ENCODE data around the gene C16orf96.
A peak's percentile ranks its signal among the peaks of the same experiment; 100 is the strongest.

C16orf96 gene

DNA sequence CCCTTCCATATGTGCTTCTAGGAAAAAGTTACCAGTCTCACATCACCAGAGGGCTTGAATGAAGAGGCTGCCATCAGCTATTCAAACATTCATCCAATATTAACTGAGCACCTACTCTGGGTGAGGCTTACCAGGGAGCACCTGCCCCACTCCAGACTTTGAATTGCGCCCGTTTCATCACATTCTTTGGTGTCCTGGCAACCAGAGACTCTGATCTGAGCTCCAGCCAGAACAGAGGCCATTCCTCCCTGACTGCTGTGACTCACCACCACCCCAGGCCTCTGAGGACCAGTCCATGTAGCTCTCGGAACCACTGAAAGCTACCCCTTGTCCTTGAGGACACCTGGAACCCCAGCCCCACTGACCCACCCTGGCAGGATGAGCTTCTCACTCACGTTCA lies at the start of gene C16orf96:
Gene C16orf96 (plus strand): TSS at position 229 of the 400 bp plus-strand sequence. CDS start 150 bp downstream, at position 379.
- Mint-ChIP-seq H3K36me3 (ENCODE audit: low read depth) (no peaks in the 10 kb centered on the region), H3K27ac (no peak within 1 kb of the TSS), H3K4me1 (peaks cover 9% of the 10 kb centered on the region), H3K4me3 (no peak within 1 kb of the TSS), H3K9me3 (no peaks in the 10 kb centered on the region), H3K27me3 (ENCODE audit: low read depth) (peaks cover 9% of the 10 kb centered on the region)
- TF ChIP-seq, protein P1, sequence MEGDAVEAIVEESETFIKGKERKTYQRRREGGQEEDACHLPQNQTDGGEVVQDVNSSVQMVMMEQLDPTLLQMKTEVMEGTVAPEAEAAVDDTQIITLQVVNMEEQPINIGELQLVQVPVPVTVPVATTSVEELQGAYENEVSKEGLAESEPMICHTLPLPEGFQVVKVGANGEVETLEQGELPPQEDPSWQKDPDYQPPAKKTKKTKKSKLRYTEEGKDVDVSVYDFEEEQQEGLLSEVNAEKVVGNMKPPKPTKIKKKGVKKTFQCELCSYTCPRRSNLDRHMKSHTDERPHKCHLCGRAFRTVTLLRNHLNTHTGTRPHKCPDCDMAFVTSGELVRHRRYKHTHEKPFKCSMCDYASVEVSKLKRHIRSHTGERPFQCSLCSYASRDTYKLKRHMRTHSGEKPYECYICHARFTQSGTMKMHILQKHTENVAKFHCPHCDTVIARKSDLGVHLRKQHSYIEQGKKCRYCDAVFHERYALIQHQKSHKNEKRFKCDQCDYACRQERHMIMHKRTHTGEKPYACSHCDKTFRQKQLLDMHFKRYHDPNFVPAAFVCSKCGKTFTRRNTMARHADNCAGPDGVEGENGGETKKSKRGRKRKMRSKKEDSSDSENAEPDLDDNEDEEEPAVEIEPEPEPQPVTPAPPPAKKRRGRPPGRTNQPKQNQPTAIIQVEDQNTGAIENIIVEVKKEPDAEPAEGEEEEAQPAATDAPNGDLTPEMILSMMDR (IDR thresholded peaks at IDR 0.05; ENCODE audit: unreplicated experiment in 3 of 3): no peak

DNA sequence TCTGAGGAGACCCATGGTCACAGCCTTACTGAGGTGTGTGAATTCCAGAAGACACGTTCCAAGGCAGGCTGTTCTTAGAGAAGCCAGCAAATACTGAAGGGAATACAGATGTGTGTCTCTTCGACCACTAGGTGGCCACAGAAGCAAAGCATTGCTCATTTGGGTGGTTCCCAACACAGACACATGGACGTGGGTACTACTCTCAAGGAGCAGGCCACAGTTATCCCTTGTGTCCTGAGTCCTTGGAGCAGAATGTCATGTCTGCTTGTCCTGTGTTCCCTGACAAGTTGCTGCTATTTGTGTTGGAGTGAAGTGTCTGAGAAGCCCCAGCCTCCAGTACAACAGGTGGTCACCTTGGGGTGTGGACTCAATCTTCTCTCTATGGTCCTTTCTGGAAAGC lies 49.7 kb upstream of the C16orf96 start:
- H3K9me3 Mint-ChIP-seq: no peaks in the 10 kb centered on the region
- H3K27ac Mint-ChIP-seq: no peak overlapping the region
- H3K27me3 Mint-ChIP-seq (ENCODE audit: low read depth): no peaks in the 10 kb centered on the region
- H3K4me1 Mint-ChIP-seq: peaks cover 6% of the 10 kb centered on the region
- H3K4me3 Mint-ChIP-seq: no peak overlapping the region
- TF ChIP-seq, protein P1 (IDR thresholded peaks at IDR 0.05; ENCODE audit: unreplicated experiment in 3 of 3): peak; percentile 75 to 77 (median 76)
- H3K36me3 Mint-ChIP-seq (ENCODE audit: low read depth): peaks cover 22% of the 10 kb centered on the region

DNA sequence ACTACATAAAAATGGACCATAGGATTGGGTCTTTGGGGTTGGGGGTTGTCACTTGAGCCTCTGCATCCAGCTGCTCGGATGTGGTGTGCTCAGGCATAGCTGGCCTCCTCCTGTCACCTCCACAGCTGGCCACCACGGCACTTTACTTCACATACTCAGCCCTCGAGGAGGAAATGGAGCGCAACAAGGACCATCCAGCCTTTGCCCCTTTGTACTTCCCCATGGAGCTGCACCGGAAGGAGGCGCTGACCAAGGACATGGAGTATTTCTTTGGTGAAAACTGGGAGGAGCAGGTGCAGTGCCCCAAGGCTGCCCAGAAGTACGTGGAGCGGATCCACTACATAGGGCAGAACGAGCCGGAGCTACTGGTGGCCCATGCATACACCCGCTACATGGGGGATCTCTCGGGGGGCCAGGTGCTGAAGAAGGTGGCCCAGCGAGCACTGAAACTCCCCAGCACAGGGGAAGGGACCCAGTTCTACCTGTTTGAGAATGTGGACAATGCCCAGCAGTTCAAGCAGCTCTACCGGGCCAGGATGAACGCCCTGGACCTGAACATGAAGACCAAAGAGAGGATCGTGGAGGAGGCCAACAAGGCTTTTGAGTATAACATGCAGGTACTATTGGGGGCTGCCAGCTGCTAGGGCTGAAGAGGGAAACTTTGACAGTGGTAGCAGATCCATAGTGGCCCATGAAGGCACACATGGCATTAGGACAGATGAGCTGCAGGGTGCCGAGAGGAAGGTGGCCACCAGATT lies 48.4 kb upstream of the C16orf96 start:
- H3K36me3 Mint-ChIP-seq (ENCODE audit: low read depth): peaks cover 30% of the 10 kb centered on the region
- H3K27me3 Mint-ChIP-seq (ENCODE audit: low read depth): no peaks in the 10 kb centered on the region
- H3K9me3 Mint-ChIP-seq: no peaks in the 10 kb centered on the region
- no peak overlapping the region for H3K27ac Mint-ChIP-seq
- TF ChIP-seq, protein P1 (IDR thresholded peaks at IDR 0.05; ENCODE audit: unreplicated experiment in 3 of 3): no peak
- H3K4me1 Mint-ChIP-seq: peaks cover 8% of the 10 kb centered on the region
- no peak overlapping the region for H3K4me3 Mint-ChIP-seq

- peaks cover 30% of the 10 kb centered on the region for H3K36me3 Mint-ChIP-seq (ENCODE audit: low read depth)
- H3K4me3 Mint-ChIP-seq: no peak overlapping the region
- no peak overlapping the region for H3K27ac Mint-ChIP-seq
- peaks cover 8% of the 10 kb centered on the region for H3K4me1 Mint-ChIP-seq
- no peaks in the 10 kb centered on the region for H3K9me3 Mint-ChIP-seq
- no peaks in the 10 kb centered on the region for H3K27me3 Mint-ChIP-seq (ENCODE audit: low read depth)
- TF ChIP-seq, protein P1 (IDR thresholded peaks at IDR 0.05; ENCODE audit: unreplicated experiment in 3 of 3): no peak
Observed at GRCh38 chr16:4508806-4509205, 47.3 kb upstream of the C16orf96 start.

GRCh38 chr16:4509420-4509819 lies 46.7 kb upstream of the C16orf96 start:
- H3K27me3 Mint-ChIP-seq (ENCODE audit: low read depth): no peaks in the 10 kb centered on the region
- no peaks in the 10 kb centered on the region for H3K9me3 Mint-ChIP-seq
- no peak overlapping the region for H3K27ac Mint-ChIP-seq
- peaks cover 30% of the 10 kb centered on the region for H3K36me3 Mint-ChIP-seq (ENCODE audit: low read depth)
- TF ChIP-seq, protein P1 (IDR thresholded peaks at IDR 0.05; ENCODE audit: unreplicated experiment in 3 of 3): no peak
- peaks cover 8% of the 10 kb centered on the region for H3K4me1 Mint-ChIP-seq
- H3K4me3 Mint-ChIP-seq: no peak overlapping the region

DNA sequence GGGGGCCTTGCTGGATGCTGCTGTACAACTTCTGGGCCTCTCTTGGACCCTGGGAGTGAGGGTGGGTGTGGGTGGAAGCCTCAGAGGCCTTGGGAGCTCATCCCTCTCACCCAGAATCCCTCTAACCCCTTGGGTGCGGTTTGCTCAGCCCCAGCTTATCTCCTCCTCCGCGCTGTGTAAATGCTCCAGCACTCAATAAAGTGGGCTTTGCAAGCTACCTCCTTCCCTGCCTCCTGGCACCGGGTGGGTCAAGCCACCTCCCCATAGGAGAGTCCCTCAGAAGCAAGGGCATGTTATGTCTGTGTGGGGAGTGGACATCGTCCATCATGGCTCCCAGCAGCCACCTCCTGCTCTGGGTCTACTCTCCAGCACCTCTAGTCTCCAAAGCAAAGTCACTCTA lies 46.0 kb upstream of the C16orf96 start:
- Mint-ChIP-seq H3K27me3 (ENCODE audit: low read depth) (no peaks in the 10 kb centered on the region), H3K4me1 (peaks cover 8% of the 10 kb centered on the region), H3K27ac (no peak overlapping the region), H3K9me3 (no peaks in the 10 kb centered on the region), H3K4me3 (no peak overlapping the region), H3K36me3 (ENCODE audit: low read depth) (peaks cover 34% of the 10 kb centered on the region)
- TF ChIP-seq, protein P1 (IDR thresholded peaks at IDR 0.05; ENCODE audit: unreplicated experiment in 3 of 3): no peak

Measured in nephron (organoid).